DND-41 (cell line): ENCODE measurements around the gene TMEM117.

Experiments
- CTCF ChIP-seq: IDR thresholded peaks from 2 replicates; pipeline ENCODE4 v1.5.1; 2012; ENCODE audit warnings: borderline replicate concordance, low read length, moderate library complexity, mild to moderate bottlenecking; ENCODE audit not compliant: poor library complexity, severe bottlenecking; ENCODE audit errors: extremely low read depth
- EZH2 ChIP-seq: IDR thresholded peaks from 3 replicates; pipeline ENCODE4 v1.6.1; 2012; ENCODE audit warnings: borderline replicate concordance, low read depth, mild to moderate bottlenecking, moderate library complexity, low read length, inconsistent platforms; ENCODE audit not compliant: severe bottlenecking

GRCh38 chr12:43931187-43931586 is 95.3 kb downstream of the TMEM117 start:
- no peak for TF ChIP-seq EZH2
- no peak for TF ChIP-seq CTCF
